SK-N-SH treated with all-trans-retinoic acid at 6 μM for 48 hours (cell line): ENCODE results near the gene KRTAP2-3.

ENCODE experiments used
- BACH2 ChIP-seq: fragments of 250-450 bp; sonication (Bioruptor Pico); IDR thresholded peaks from 2 replicates; pipeline ENCODE4 v1.9.0; 2021; ENCODE audit warnings: mild to moderate bottlenecking, borderline replicate concordance
- CREB5 ChIP-seq: fragments of 250-450 bp; sonication (Bioruptor Pico); IDR thresholded peaks from 2 replicates; pipeline ENCODE4 v1.5.1; 2020; ENCODE audit warnings: low read depth, mild to moderate bottlenecking, moderate library complexity
- CSDC2 ChIP-seq: fragments of 250-450 bp; sonication (Bioruptor Pico); IDR thresholded peaks from 2 replicates; pipeline ENCODE4 v1.5.0; 2020; ENCODE audit warnings: mild to moderate bottlenecking, moderate library complexity
- GLIS3 ChIP-seq: fragments of 250-450 bp; sonication (Bioruptor Pico); IDR thresholded peaks from 2 replicates; pipeline ENCODE4 v1.5.0; 2020; ENCODE audit warnings: mild to moderate bottlenecking, moderate library complexity
- ISL1 ChIP-seq: fragments of 250-450 bp; sonication (Bioruptor Pico); IDR thresholded peaks from 2 replicates; pipeline ENCODE4 v2.1.2; 2022; ENCODE audit warnings: mild to moderate bottlenecking, moderate library complexity
- TSHZ2 ChIP-seq: fragments of 250-450 bp; sonication (Bioruptor Pico); IDR thresholded peaks from 2 replicates; pipeline ENCODE4 v1.5.0; 2020; ENCODE audit warnings: mild to moderate bottlenecking, moderate library complexity
- ZFP30 ChIP-seq: fragments of 450-650 bp; formaldehyde crosslinking; IDR thresholded peaks from 2 replicates; pipeline ENCODE4 v1.5.0; 2022; ENCODE audit warnings: mild to moderate bottlenecking, moderate library complexity

- no peak for TF ChIP-seq ZFP30
- TF ChIP-seq BACH2 (CRISPR knock-in tag): no peak
- no peak for TF ChIP-seq CREB5 (CRISPR knock-in tag)
- no peak for TF ChIP-seq ISL1 (CRISPR knock-in tag)
- TF ChIP-seq CSDC2 (CRISPR knock-in tag): no peak
- TF ChIP-seq TSHZ2 (CRISPR knock-in tag): no peak
- TF ChIP-seq GLIS3 (CRISPR knock-in tag): no peak
These were observed 41.8 kb upstream of the KRTAP2-3 start, which contains the start of gene KRTAP4-16 for GRCh38 chr17:41101586-41102259.
